H7 (cell line): ENCODE data around the gene SUSD2. TPM values are rescaled to one million over a fixed set of nuclear protein-coding genes. Genes with fewer than 3 reads are reported as not detected.
"Not testable (repeated sequence)": the region's sequence is repeated elsewhere in the genome, so short reads cannot be mapped to it uniquely, and the experiment has no call there.

ENCODE experiments used
- DNase-seq: peaks from one replicate; pipeline ENCODE4 v3.0.0; 2012
- H3K27me3 ChIP-seq: 2 replicates; pipeline ENCODE4 v1.6.0; 2011; ENCODE audit warnings: mild to moderate bottlenecking, low read length; ENCODE audit not compliant: control insufficient read depth, insufficient read depth
- H3K36me3 ChIP-seq: replicated peaks from 2 replicates; pipeline ENCODE4 v1.5.1; 2011; ENCODE audit warnings: low read length; ENCODE audit not compliant: control insufficient read depth, insufficient read depth
- H3K4me3 ChIP-seq: 2 replicates; pipeline ENCODE4 v1.5.1; 2011; ENCODE audit warnings: low read depth, mild to moderate bottlenecking, control low read depth, low read length, moderate library complexity; ENCODE audit not compliant: insufficient read depth
- total RNA-seq: library from RNA; depleted of rRNA; stranded (reverse); fragments of >200 nt; shearing (Covaris generic); gene quantifications from 2 replicates; pipeline ENCODE4 v1.2.3, GENCODE V29; 2014; rRNA removed

The SUSD2 gene, protein sequence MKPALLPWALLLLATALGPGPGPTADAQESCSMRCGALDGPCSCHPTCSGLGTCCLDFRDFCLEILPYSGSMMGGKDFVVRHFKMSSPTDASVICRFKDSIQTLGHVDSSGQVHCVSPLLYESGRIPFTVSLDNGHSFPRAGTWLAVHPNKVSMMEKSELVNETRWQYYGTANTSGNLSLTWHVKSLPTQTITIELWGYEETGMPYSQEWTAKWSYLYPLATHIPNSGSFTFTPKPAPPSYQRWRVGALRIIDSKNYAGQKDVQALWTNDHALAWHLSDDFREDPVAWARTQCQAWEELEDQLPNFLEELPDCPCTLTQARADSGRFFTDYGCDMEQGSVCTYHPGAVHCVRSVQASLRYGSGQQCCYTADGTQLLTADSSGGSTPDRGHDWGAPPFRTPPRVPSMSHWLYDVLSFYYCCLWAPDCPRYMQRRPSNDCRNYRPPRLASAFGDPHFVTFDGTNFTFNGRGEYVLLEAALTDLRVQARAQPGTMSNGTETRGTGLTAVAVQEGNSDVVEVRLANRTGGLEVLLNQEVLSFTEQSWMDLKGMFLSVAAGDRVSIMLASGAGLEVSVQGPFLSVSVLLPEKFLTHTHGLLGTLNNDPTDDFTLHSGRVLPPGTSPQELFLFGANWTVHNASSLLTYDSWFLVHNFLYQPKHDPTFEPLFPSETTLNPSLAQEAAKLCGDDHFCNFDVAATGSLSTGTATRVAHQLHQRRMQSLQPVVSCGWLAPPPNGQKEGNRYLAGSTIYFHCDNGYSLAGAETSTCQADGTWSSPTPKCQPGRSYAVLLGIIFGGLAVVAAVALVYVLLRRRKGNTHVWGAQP
- 0.83 and 1.3 TPM in 2 replicates for total RNA-seq

DNA sequence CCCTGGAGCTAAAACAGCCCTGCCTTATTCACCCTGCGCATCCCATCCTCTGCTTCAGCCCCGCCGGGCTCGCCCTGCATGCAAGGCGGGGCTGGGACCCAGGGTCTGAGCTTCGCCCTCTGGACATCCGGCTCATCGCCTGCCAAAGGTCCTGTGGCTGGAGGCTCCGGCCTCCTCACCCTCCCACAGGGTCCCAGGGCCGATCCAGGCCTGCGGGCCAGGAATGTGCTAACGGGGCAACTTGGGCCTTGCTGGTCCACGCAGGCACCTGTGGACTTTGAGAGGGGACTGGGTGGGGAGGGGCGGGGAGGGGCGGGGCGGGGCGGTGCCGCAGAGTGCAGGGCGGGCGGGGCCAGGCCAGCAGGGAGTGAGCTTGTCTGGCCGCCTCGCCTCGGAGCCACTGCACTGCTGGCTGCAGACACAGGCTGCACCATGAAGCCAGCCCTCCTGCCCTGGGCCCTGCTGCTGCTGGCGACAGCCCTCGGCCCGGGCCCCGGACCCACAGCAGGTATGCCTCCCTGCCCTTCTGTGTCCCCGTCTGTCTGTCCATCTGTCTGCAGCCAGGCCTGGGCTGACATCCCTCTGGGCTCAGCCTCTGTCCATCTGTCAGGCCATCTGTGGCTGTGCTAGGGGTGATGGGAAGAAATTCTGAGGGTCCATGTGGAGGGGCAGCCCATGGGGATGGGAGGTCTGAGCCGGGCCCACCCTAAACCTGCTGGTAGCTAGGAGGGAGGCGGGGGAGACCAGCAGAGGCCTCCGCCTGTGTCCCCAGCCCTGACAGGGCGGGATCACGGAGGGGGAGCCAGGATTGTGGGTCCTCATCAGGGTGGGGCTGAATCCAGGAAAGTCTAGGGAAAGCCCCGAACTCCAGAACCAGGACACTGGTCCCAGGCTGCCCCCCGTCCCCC is at the start of gene SUSD2:
SUSD2 (plus strand) TSS at position 400 of the 908 bp plus-strand sequence; CDS start at position 433, 33 bp downstream.
- H3K27me3 ChIP-seq = no peaks in the 10 kb centered on the region
- no peaks in the 10 kb centered on the region for H3K36me3 ChIP-seq
- peak; percentile 87 for DNase-seq
- H3K4me3 ChIP-seq = no peak within 1 kb of the TSS

DNA sequence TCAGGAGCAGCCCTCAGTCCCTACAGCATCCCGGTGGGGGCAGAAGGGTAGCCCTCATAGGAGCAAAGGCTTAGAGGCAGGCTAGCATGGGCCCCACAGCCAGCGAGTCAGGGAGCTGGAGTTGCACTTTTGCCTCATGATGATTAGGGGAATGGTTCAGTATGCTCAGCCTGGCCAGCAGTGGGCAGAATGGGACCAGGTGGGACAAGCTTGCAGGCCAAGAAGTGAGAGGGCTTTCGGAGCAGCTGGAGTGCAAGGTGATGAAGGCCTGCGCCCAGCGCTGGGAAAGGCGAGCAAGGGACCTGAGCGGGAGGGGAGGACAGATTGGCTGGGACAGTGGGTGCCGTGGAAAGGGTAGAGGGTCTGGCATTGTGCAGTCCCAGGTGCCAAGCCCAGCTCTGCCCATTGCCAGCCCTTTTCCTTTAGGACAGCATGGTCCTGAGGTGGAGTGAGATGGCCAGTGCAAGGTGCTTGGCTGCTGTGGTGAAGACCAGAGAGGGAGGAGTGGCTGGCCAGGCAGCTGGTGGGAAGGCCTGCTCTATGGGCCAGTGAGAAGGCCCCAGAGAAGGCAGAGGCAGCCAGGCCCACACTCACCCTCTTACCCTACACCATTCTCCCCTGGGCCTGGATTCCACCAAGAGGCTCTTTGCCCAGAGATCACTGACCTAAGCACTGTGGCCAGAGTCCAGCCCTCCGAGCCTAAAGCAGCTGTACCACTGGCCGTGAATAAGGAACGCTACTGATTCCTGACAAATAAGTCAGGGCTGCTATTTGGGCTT is 47.9 kb upstream of the SUSD2 start:
- H3K36me3 ChIP-seq = peaks cover 4% of the 10 kb centered on the region

DNA sequence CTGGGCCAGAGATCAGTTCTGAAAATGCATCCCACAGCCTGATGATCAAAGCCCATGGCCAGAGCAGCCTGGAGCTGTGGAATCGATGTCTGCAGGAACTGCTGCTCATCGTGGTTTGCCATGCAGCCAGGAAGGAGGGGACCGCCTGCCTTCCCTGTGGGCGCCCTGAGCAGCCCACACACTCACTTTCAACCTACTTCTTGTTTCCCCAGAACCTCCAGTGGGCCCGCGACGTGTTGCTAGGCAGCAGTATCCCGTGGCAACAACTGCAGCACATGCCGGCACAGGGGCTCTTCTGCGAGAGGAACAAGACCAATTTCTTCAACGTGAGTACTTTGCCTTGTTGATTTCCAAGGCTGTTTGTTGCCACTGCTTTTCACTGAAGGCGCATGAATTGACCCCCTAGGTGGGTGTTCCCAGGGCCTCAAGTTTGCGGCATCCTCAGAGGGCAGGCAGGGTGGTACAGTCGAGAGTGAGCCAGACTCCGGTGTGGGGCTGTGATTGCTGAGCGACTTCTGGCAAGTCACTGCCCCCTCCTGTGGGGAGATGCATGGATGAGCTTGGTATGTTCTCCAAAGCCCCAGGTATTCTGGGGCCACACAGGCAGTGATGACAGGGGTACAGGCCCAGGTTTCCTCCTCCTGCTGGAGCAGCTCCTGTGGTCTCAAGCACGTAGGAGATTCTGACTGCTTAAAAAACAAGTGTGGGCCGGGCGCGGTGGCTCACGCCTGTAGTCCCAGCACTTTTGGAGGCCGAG is 47.0 kb upstream of the SUSD2 start:
- DNase-seq = no peak
- Histone ChIP-seq H3K36me3 (peaks cover 4% of the 10 kb centered on the region), H3K27me3 (no peaks in the 10 kb centered on the region), H3K4me3 (no peak overlapping the region)

More for the DNA sequence above, 47.9 kb upstream of the SUSD2 start:
- peak; percentile 76 for DNase-seq
- no peak overlapping the region for H3K4me3 ChIP-seq
- H3K27me3 ChIP-seq = no peaks in the 10 kb centered on the region

DNA sequence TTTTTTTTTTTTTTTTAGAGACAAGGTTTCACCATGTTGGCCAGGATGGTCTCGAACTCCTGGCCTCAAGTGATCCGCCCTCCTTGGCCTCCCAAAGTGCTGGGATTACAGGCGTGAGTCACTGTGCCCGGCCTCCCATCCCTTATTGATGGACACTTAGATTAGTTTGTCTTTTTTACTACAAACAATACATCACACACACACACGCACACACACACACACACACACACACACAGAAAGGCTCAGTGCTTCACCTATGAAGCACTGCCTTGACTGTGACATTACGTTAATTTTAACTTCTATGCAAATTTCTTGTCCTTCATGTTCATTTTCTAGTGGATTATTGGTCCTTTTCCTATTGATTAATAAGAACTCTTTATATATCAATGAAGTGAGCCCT is 44.8 kb upstream of the SUSD2 start:
- H3K27me3 ChIP-seq, DNase-seq, H3K4me3 ChIP-seq: not testable (repeated sequence)

DNA sequence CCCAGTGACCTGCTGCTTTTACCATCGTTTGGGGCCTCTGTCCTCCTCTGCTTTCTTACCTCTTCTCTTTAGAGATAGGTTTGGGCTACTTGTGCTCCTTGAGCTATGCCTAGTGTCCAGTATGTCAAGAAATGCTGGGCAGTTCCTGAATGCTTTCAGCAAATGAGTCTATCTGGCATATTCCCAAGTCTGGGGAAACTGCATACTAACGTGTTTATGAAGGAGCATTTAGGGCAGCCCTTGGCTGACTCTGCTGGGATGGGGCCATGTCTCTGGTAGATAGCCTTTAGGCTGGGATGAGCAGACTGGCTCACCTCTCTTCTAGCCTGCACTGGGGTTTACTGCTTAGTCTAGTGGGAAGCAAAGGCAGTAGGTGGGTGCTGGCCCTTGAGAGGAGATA is 43.7 kb upstream of the SUSD2 start:
- peaks cover 4% of the 10 kb centered on the region for H3K36me3 ChIP-seq
- DNase-seq = no peak
- no peak overlapping the region for H3K4me3 ChIP-seq
- H3K27me3 ChIP-seq = no peaks in the 10 kb centered on the region

More for the DNA sequence above, 44.8 kb upstream of the SUSD2 start:
- H3K36me3 ChIP-seq = not testable (repeated sequence)

DNA sequence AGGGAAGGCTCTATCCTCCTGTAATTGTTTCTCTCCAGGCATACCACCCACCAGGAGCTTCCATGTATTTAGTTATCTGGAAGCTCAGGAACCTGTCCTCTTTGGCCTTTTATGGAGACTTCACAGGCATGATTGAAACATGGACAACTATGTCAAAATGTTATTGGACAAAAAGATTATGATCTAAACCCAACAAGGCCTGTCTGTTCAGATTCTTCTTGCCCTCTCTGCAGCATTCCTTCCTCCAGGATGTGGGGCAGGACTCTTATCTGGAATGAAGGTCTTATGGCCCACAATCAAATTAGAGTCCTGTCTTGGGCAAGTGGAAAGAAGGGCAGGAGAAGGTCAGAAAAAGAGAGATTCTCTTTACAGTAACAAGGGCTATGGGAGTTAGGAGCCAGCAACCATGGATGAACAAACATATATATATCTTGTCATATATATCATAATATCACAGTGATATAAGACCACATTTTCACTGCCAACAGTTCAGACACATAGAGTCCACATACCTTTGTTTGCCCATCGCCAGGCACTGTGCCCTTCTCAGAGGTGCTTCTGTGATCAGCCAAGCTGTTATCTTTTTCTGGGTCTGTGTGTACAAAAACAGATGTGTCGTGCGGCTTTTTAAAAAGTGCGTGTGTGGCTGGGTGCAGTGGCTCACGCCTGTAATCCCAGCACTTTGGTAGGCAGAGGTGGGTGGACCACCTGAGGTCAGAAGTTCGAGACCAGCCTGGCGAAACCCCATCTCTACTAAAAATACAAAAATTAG is 42.5 kb upstream of the SUSD2 start:
- no peak for DNase-seq

DNA sequence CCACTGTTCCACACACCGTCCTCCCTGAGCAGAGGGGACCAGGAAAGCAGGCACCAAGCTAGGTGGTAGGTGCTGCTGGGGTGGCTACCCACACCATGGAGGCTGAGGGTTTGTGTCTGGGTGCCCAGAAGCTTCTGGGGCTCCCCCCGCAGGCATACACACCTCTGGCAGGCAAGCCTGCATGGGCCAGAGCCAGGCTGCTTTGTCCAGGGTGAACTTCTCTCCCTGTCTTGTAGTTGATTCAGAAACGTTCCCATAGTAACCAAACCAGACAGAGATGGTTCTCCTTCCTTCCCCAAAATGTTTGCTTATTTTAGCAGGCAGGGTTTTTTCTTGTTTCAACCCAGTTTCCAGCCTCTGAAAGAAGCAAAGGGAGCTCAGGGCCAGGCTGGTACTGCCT is 40.9 kb upstream of the SUSD2 start:
- H3K27me3 ChIP-seq = no peaks in the 10 kb centered on the region
- H3K4me3 ChIP-seq = no peak overlapping the region
- no peak for DNase-seq
- H3K36me3 ChIP-seq = peaks cover 2% of the 10 kb centered on the region

More for the DNA sequence above, 42.5 kb upstream of the SUSD2 start:
- H3K27me3 ChIP-seq = no peaks in the 10 kb centered on the region
- peaks cover 4% of the 10 kb centered on the region for H3K36me3 ChIP-seq
- H3K4me3 ChIP-seq = no peak overlapping the region

DNA sequence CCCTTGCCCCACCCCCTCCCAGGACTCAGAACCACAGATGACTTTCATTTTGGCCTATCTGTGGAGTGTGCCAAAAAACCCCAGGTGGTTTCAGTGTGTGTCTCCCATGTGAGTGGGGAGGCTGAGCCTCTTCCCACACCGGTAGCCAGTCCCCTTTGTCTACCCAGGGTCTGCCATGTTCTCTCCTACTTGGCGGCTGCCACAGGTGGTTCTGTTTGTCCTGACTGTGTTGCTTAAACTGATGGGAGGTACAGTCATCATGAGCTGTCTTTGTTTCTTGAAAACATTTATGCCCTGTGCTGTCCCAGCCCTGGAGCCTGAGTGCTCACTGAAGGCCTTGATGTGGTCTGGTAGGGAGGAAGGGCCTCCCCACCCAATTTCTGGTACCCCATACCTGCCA is 39.7 kb upstream of the SUSD2 start:
- peaks cover 2% of the 10 kb centered on the region for H3K36me3 ChIP-seq
- no peak for DNase-seq
- H3K4me3 ChIP-seq = no peak overlapping the region
- no peaks in the 10 kb centered on the region for H3K27me3 ChIP-seq

DNA sequence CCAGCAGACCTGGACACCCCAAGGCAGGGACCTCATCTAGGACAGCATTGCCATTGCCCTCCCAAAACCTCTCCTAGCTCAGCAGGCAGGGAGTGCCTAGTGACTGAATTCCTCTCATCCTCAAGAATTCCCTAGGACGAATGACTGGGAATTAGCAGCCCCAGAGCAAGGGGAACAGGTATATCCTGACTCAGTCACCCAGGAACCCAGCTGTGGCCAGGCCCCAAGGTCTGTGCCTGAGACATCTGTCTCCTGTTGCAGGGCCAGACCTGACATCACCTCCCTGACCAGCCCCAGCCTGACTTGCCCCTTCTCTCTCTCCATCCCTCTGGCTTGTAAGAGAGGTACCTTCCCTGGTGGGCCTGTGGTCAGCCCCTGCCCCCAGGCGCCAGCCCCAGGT is 39.0 kb upstream of the SUSD2 start:
- no peak for DNase-seq
- Histone ChIP-seq H3K27me3 (no peaks in the 10 kb centered on the region), H3K36me3 (peaks cover 2% of the 10 kb centered on the region), H3K4me3 (no peak overlapping the region)

DNA sequence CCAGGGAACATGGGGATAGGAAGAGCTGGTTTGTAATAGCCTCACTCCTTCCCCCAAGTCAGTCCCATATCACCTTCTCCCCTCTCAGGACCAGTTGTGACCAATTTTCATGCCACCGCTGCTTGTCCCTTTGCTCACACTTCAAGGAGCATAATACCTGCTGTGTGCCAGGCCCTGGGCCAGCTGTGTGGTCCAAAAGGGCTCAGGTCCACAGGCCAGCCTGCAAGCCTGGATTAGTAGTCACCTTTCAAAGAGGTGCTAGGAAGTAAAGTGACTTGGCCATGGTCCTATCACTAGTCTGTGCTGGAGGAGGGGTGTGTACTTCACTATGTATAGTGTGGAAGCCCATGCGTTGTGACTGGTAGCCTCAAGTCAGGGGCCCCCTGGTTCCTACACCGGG is 38.5 kb upstream of the SUSD2 start:
- H3K27me3 ChIP-seq = no peaks in the 10 kb centered on the region
- H3K36me3 ChIP-seq = no peaks in the 10 kb centered on the region; the same call in none of the 2 replicates
- H3K4me3 ChIP-seq = no peak overlapping the region
- DNase-seq = no peak

DNA sequence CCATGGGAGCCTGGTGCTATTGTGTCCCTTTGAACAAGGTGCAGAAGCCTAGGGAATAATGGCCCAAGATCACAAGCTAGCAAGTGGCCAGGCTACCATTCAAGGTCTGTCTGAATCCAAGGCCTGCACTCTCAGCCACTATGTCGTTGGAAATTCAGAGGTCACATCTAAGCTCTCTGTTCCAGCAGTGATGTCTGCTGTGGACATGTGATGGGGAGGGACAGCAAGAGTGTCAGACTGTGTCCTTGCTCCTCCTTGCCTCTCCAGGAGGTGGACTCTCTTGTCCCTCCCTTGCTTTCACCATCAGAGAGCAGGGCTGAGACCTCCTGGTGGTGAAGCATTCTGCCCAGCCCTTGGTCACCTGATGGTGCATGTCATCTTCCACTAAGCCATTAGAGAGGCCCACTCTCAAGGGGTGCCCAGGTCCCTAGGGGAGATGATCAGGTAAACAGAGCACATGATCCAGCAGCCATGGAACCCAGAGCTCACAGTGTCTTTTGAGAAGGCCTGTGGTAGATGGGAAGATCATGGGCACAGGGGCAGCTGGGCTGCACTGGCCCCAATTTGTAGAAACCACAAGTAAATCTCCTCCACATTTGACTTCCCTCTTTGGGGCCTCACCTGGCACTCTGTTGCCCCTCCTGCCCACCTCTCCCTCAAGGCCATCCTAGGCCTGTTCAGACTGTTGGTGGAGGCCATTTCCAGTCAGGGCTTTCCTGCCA is 37.1 kb upstream of the SUSD2 start:
- Histone ChIP-seq H3K36me3 (peaks cover 2% of the 10 kb centered on the region), H3K4me3 (no peak overlapping the region), H3K27me3 (no peaks in the 10 kb centered on the region)
- DNase-seq = no peak

DNA sequence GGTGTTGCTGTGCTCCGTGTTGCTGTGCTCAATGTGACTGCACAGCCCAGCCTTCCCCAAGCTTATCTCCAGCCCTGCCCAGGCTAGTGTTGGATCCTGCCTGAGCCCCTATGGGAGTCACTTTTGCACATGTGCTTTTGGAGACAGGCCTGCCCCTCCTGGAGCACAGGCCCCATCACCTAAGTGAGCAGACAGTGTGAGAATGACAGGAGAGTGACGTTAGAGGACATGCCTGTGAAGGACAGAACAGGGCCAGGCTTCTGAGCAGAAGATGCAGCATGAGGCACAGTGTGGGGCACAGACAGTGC is 36.6 kb upstream of the SUSD2 start:
- H3K4me3 ChIP-seq = no peak overlapping the region
- H3K27me3 ChIP-seq = no peaks in the 10 kb centered on the region
- no peak for DNase-seq

More for the DNA sequence above, 36.6 kb upstream of the SUSD2 start:
- peaks cover 2% of the 10 kb centered on the region for H3K36me3 ChIP-seq
